GM12878 (cell line): Measurements from ENCODE around the gene TRAK2. TPM values are rescaled to one million over a fixed set of nuclear protein-coding genes. Genes with fewer than 3 reads are reported as not detected.
"Not testable (repeated sequence)": the region's sequence is repeated elsewhere in the genome, so short reads cannot be mapped to it uniquely, and the experiment has no call there.

Experiments
- ATAC-seq: fragments of 200-7000 bp; cut with Tn5 transposase; 3 replicates; pipeline ENCODE4 v1.9.1; 2020; ENCODE audit warnings: mild to moderate bottlenecking, moderate library complexity
- BruUV-seq: library from RNA; stranded (reverse); fragments of 400-500 nt; replicated peaks from 2 replicates; lab custom pipeline; 2021; lab: Mats Ljungman, UMichigan
- CTCF ChIA-PET: fragments of 300-600 bp; sonication (Branson Sonifier 250); formaldehyde crosslinking; extraction: SDS; loops from one replicate; lab custom pipeline; 2021; ENCODE audit warnings: inconsistent platforms; lab: Yijun Ruan, JAX
- POLR2A ChIA-PET: fragments of 350-600 bp; formaldehyde crosslinking; extraction: SDS; loops from one replicate; lab custom pipeline; 2021; ENCODE audit warnings: inconsistent platforms; lab: Charles Lee
- RAD21 ChIA-PET: fragments of 300-600 bp; sonication (Branson Sonifier 250); formaldehyde crosslinking; loops from one replicate; lab custom pipeline; 2023; ENCODE audit warnings: antibody characterized with exemption; ENCODE audit not compliant: unreplicated experiment; lab: Charles Lee
- SMC1A ChIA-PET: fragments of 300-600 bp; sonication (Branson Sonifier 250); formaldehyde crosslinking; loops from one replicate; lab custom pipeline; 2023; ENCODE audit not compliant: unreplicated experiment, uncharacterized antibody; lab: Charles Lee
- DNase-seq: peaks from one replicate; pipeline ENCODE4 v3.0.0-alpha.2; 2011; ENCODE audit warnings: low read depth, low spot score
- FAIRE-seq: peaks from 3 replicates; lab custom pipeline; 2011; peaks lifted over from hg19 to GRCh38; lab: Jason Lieb, UNC
- H2AFZ ChIP-seq: 2 replicates; pipeline ENCODE4 v1.6.0; 2011; ENCODE audit warnings: low read depth, low read length, control low read depth; ENCODE audit not compliant: control insufficient read depth
- H3K27ac ChIP-seq: 2 replicates; pipeline ENCODE4 v1.5.1; 2011; ENCODE audit warnings: control low read depth; ENCODE audit not compliant: control insufficient read depth, insufficient read depth
- H3K27me3 ChIP-seq, 2 experiments: replicated peaks in 1 of 2; 2 replicates each; pipeline versions ENCODE4 v1.6.0 to v1.6.1; 2011; ENCODE audit warnings: low read length in 1 of 2; ENCODE audit not compliant: control insufficient read depth in 2 of 2, insufficient read depth in 2 of 2
- H3K36me3 ChIP-seq, 2 experiments: 2 replicates each; pipeline ENCODE4 v1.5.1; 2011; ENCODE audit warnings: low read length in 1 of 2; ENCODE audit not compliant: control insufficient read depth in 2 of 2, insufficient read depth in 2 of 2
- H3K4me1 ChIP-seq: 2 replicates; pipeline ENCODE4 v1.6.1; 2011; ENCODE audit warnings: mild to moderate bottlenecking, low read length, moderate library complexity, mixed read lengths; ENCODE audit not compliant: control insufficient read depth, insufficient read depth
- H3K4me2 ChIP-seq: 2 replicates; pipeline ENCODE4 v1.6.0; 2011; ENCODE audit warnings: control low read depth; ENCODE audit not compliant: control insufficient read depth, insufficient read depth
- H3K4me3 ChIP-seq: fragments of 200-600 bp; sonication (generic); 2 replicates; pipeline ENCODE4 v1.5.1; 2016
- H3K79me2 ChIP-seq: 2 replicates; pipeline ENCODE4 v1.6.0; 2011; ENCODE audit warnings: low read length; ENCODE audit not compliant: control insufficient read depth, insufficient read depth
- H3K9ac ChIP-seq: 2 replicates; pipeline ENCODE4 v1.8.0; 2011; ENCODE audit warnings: low read length, control low read depth, mixed read lengths; ENCODE audit not compliant: control insufficient read depth, insufficient read depth
- H3K9me3 ChIP-seq: replicated peaks from 3 replicates; pipeline ENCODE4 v1.5.1; 2011; ENCODE audit warnings: mild to moderate bottlenecking, low read length; ENCODE audit not compliant: control insufficient read depth, insufficient read depth
- H4K20me1 ChIP-seq: 2 replicates; pipeline ENCODE4 v1.6.0; 2011; ENCODE audit not compliant: control insufficient read depth, insufficient read depth
- WGBS: methylation state at CpG from one replicate; pipeline ENCODE4 v1.1.6; 2016; ENCODE audit warnings: low lambda C conversion rate; ENCODE audit not compliant: insufficient replicate concordance, insufficient coverage; ENCODE audit errors: missing lambda C conversion rate; 5-methylcytosine and 5-hydroxymethylcytosine counted together
- in situ Hi-C: fragments of 300-500 bp; cut with MboI; formaldehyde crosslinking; loops from 9 replicates; pipeline ENCODE4 v1.14.3; 2018; ENCODE audit warnings: mixed read lengths
- intact Hi-C: fragments of 100-400 bp; cut with micrococcal nuclease; formaldehyde crosslinking; loops from one replicate; pipeline ENCODE4 v1.14.2; 2022; ENCODE audit not compliant: unreplicated experiment
- polyA plus RNA-seq, 11 experiments: library from polyadenylated mRNA; depleted of rRNA in 4 of 11; unstranded in 6 of 11; stranded (reverse) in 5 of 11; fragments of >200 nt; fragmentation: Nextera tagmentation in 4 of 11; fragmentation: Illumina TruSeq in 1 of 11; extraction: Ambion mirVana in 4 of 11; extraction: Trizol in 1 of 11; gene quantifications; 1 replicate in 1 of 11; 2 replicates in 10 of 11; pipeline versions ENCODE4 v1.2.1 to v1.2.3, GENCODE V29; 2011 to 2016; ENCODE audit warnings: inconsistent platforms in 2 of 11, missing spikeins in 2 of 11, low read depth in 1 of 11
- total RNA-seq, 4 experiments: library from RNA; depleted of rRNA in 3 of 4; stranded (reverse); fragments of >200 nt in 3 of 4; fragmentation: Illumina TruSeq in 1 of 4; extraction: Trizol in 1 of 4; gene quantifications; 2 replicates each; pipeline versions ENCODE4 v1.2.1 to v1.2.3, GENCODE V29; 2013 to 2021

The TRAK2 gene
- total and polyA plus RNA-seq, 10 of the 15 experiments (the other 5 are each of a cell fraction or from before 2014, with no cell fraction given): 5.2 to 20.0 (median 11.8) TPM

DNA sequence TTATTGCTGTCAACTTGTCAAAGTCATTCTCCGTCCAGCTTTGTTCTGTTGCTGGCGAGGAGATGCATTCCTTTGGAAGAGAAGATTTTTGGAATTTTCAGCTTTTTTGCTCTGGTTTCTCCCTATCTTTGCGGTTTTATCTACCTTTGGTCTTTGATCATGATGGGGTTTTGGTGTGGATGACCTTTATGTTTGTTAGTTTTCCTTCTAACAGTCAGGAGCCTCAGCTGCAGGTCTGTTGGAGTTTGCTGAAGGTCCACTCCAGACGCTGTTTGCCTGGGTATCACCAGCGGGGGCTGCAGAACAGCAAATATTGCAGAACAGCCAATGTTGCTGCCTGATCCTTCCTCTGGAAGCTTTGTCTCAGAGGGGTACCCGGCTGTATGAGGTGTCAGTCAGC is 21.4 kb downstream of the TRAK2 start:
- DNase-seq, RAD21 ChIA-PET, H3K9me3 ChIP-seq, H3K9ac ChIP-seq, ATAC-seq, H3K79me2 ChIP-seq, H3K36me3 ChIP-seq, H4K20me1 ChIP-seq, intact Hi-C loops, BruUV-seq, FAIRE-seq, H3K4me3 ChIP-seq, H3K4me1 ChIP-seq, in situ Hi-C loops, H3K27me3 ChIP-seq, H3K4me2 ChIP-seq, H3K27ac ChIP-seq, H2AFZ ChIP-seq: not testable (repeated sequence)
- ChIA-PET POLR2A (interaction anchor here (0.6 kb wide), 1 partner anchor 416 kb away, joined by 5 read pairs; no protein-coding TSS in a partner anchor), CTCF (interaction anchor here (1.2 kb wide), 1 partner anchor 10 kb away, joined by 4 read pairs; no protein-coding TSS in a partner anchor), SMC1A (interaction anchor here (0.6 kb wide), 1 partner anchor 52 kb away, joined by 3 read pairs; no protein-coding TSS in a partner anchor)
- WGBS: 85% methylated on average over 6 of the region's 6 CpGs

DNA sequence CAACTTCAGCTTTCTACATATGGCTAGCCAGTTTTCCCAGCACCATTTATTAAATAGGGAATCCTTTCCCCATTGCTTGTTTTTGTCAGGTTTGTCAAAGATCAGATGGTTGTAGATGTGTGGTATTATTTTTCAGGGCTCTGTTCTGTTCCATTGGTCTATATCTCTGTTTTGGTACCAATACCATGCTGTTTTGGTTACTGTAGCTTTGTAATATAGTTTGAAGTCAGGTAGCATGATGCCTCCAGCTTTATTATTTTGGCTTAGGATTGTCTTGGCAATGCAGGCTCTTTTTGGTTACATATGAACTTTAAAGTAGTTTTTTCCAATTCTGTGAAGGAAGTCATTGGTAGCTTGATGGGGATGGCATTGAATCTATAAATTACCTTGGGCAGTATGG is 22.9 kb downstream of the TRAK2 start:
- H3K4me2 ChIP-seq, CTCF ChIA-PET, H3K36me3 ChIP-seq, H3K4me3 ChIP-seq, H3K79me2 ChIP-seq, intact Hi-C loops, H3K4me1 ChIP-seq, H3K27me3 ChIP-seq, H4K20me1 ChIP-seq, POLR2A ChIA-PET, RAD21 ChIA-PET, DNase-seq, H3K9me3 ChIP-seq, FAIRE-seq, H3K9ac ChIP-seq, BruUV-seq, ATAC-seq, H3K27ac ChIP-seq, in situ Hi-C loops, H2AFZ ChIP-seq: not testable (repeated sequence)
- SMC1A ChIA-PET: interaction anchor here (0.7 kb wide), 1 partner anchor 33 kb away, joined by 3 read pairs; no protein-coding TSS in a partner anchor
